NCI-H146 (cell line): ENCODE measurements around the gene NEAT1.
A peak's percentile ranks its signal among the peaks of the same experiment; 100 is the strongest.
"Not testable (repeated sequence)": the region's sequence is repeated elsewhere in the genome, so short reads cannot be mapped to it uniquely, and the experiment has no call there.

Source experiments
- DNase-seq: peaks from one replicate; lab custom pipeline; 2025; lab: John Stamatoyannopoulos, UW

Gene NEAT1

GRCh38 chr11:65448418-65449105 lies 26.0 kb downstream of the NEAT1 start:
- DNase-seq: peak; percentile 20

GRCh38 chr11:65451301-65451700 lies 28.7 kb downstream of the NEAT1 start:
- not testable (repeated sequence) for DNase-seq

- DNase-seq: not testable (repeated sequence)
Measured at GRCh38 chr11:65452259-65452658, 29.7 kb downstream of the NEAT1 start.

GRCh38 chr11:65452806-65453490 lies 30.4 kb downstream of the NEAT1 start:
- peak; percentile 26 for DNase-seq

GRCh38 chr11:65454311-65454695 lies 31.7 kb downstream of the NEAT1 start:
- no peak for DNase-seq

- peak; percentile 91 for DNase-seq
Measured at GRCh38 chr11:65454696-65455456, 32.3 kb downstream of the NEAT1 start.

GRCh38 chr11:65456418-65456817 lies 33.8 kb downstream of the NEAT1 start:
- no peak for DNase-seq

GRCh38 chr11:65459552-65459951 lies 37.0 kb downstream of the NEAT1 start:
- DNase-seq: no peak

GRCh38 chr11:65465471-65465870 lies 42.9 kb downstream of the NEAT1 start:
- not testable (repeated sequence) for DNase-seq

GRCh38 chr11:65467306-65467705 lies 44.7 kb downstream of the NEAT1 start:
- not testable (repeated sequence) for DNase-seq

GRCh38 chr11:65468874-65469333 lies 46.3 kb downstream of the NEAT1 start:
- DNase-seq: peak; percentile 82

GRCh38 chr11:65470433-65471049 lies 47.9 kb downstream of the NEAT1 start:
- DNase-seq: no peak

GRCh38 chr11:65471447-65471891 lies 48.9 kb downstream of the NEAT1 start:
- DNase-seq: no peak

- DNase-seq: not testable (repeated sequence)
Measured at GRCh38 chr11:65472588-65473277, 50.1 kb downstream of the NEAT1 start.

- DNase-seq: no peak
Measured at GRCh38 chr11:65473278-65473860, 50.8 kb downstream of the NEAT1 start.

GRCh38 chr11:65474864-65475263 lies 52.3 kb downstream of the NEAT1 start:
- DNase-seq: peak; percentile 82

GRCh38 chr11:65476632-65477148 lies 54.1 kb downstream of the NEAT1 start:
- no peak for DNase-seq

- peak; percentile 94 for DNase-seq
Measured at GRCh38 chr11:65477149-65477965, 54.8 kb downstream of the NEAT1 start.

- DNase-seq: no peak
Measured at GRCh38 chr11:65478388-65479183, 56.0 kb downstream of the NEAT1 start.
